Spleen (tissue), 13 donors: ENCODE results near the gene RNF114. TPM values are rescaled to one million over a fixed set of nuclear protein-coding genes. Genes with fewer than 3 reads are reported as not detected.
A peak's percentile ranks its signal among the peaks of the same experiment; 100 is the strongest.

Source experiments
- DNase-seq: peaks from one replicate; pipeline ENCODE4 v3.0.0-alpha.2; 2020
- H3K27ac ChIP-seq, 8 donors: fragments of 200-600 bp; sonication (generic) in 7 of 8; 1 replicate in 4 of 8; 2 replicates in 4 of 8; pipeline versions ENCODE4 v1.5.0 to v1.8.0; 2016 to 2021; ENCODE audit warnings: inconsistent platforms in 4 of 8, mild to moderate bottlenecking in 4 of 8, moderate library complexity in 1 of 8
- H3K27me3 ChIP-seq, 7 donors: fragments of 200-600 bp; sonication (generic) in 6 of 7; replicated peaks in 1 of 7; 1 replicate in 4 of 7; 2 replicates in 3 of 7; pipeline versions ENCODE4 v1.5.0 to v1.8.0; 2016 to 2021; ENCODE audit warnings: inconsistent platforms in 3 of 7, mild to moderate bottlenecking in 1 of 7
- H3K36me3 ChIP-seq, 6 donors: fragments of 200-600 bp; sonication (generic) in 5 of 6; 1 replicate in 4 of 6; 2 replicates in 2 of 6; pipeline versions ENCODE4 v1.5.0 to v1.8.0; 2016 to 2021; ENCODE audit warnings: inconsistent platforms in 2 of 6
- H3K4me1 ChIP-seq, 6 donors: fragments of 200-600 bp; sonication (generic) in 5 of 6; 1 replicate in 3 of 6; 2 replicates in 3 of 6; pipeline versions ENCODE4 v1.5.0 to v1.8.0; 2016 to 2021; ENCODE audit warnings: inconsistent platforms in 3 of 6
- H3K4me3 ChIP-seq, 8 donors: fragments of 200-600 bp; sonication (generic) in 7 of 8; 1 replicate in 4 of 8; 2 replicates in 4 of 8; pipeline versions ENCODE4 v1.5.0 to v1.8.0; 2016 to 2021; ENCODE audit warnings: inconsistent platforms in 4 of 8, mild to moderate bottlenecking in 4 of 8, moderate library complexity in 2 of 8
- H3K9me3 ChIP-seq, 8 donors: fragments of 200-600 bp; sonication (generic) in 7 of 8; 1 replicate in 4 of 8; 2 replicates in 4 of 8; pipeline versions ENCODE4 v1.5.0 to v1.8.0; 2016 to 2021; ENCODE audit warnings: inconsistent platforms in 4 of 8
- POLR2A ChIP-seq, 3 donors: fragments of 450-650 bp; IDR thresholded peaks; one replicate each; pipeline ENCODE4 v1.5.1; 2017; ENCODE audit warnings: antibody characterized with exemption in 3 of 3, mild to moderate bottlenecking in 1 of 3
- POLR2AphosphoS5 ChIP-seq, 3 donors: sonication (generic); formaldehyde crosslinking; IDR thresholded peaks; one replicate each; pipeline ENCODE4 v1.5.1; 2017; ENCODE audit warnings: antibody characterized with exemption in 3 of 3
- WGBS, 5 donors: extraction: QIAGEN DNeasy Blood & Tissue Kit in 3 of 5; methylation state at CpG; one replicate each; pipeline versions ENCODE4 v1.1.5 to v1.1.7; 2013 to 2018; 5-methylcytosine and 5-hydroxymethylcytosine counted together
- intact Hi-C: fragments of 100-400 bp; cut with DNase I; formaldehyde crosslinking; loops from one replicate; pipeline ENCODE4 v1.15.0; 2023; ENCODE audit warnings: low total_unique reads
- long read RNA-seq, 2 donors: transcript quantifications; one replicate each; lab custom pipeline, GENCODE V29; 2026
- polyA plus RNA-seq, 3 donors: library from polyadenylated mRNA; stranded (reverse); fragments of 200-250 nt; gene quantifications; one replicate each; pipeline ENCODE4 v1.2.1, GENCODE V29; 2013
- total RNA-seq, 7 donors: library from RNA; depleted of rRNA in 3 of 7; stranded (reverse); fragments of >200 nt in 3 of 7; fragmentation: NEBNext Ultra II Directional in 4 of 7; extraction: Animal tissue kit (Norgen Biotek cat#: 25700) in 4 of 7; gene quantifications; one replicate each; pipeline versions ENCODE4 v1.1.0 to v1.2.1, GENCODE V29; 2016 to 2021
- TF ChIP-seq, protein P1 (sequence below), 11 experiments: fragments of 200-600 bp in 7 of 11; fragments of 450-650 bp in 4 of 11; sonication (generic) in 4 of 11; IDR thresholded peaks in 8 of 11; conservative IDR thresholded peaks in 3 of 11; 1 replicate in 7 of 11; 2 replicates in 4 of 11; pipeline versions ENCODE4 v1.4.0 to v1.8.0; 2016 to 2021; ENCODE audit warnings: antibody characterized with exemption in 11 of 11, inconsistent platforms in 4 of 11, mild to moderate bottlenecking in 1 of 11
- donor health status: healthy with polysubstance abuse.
- donor health status: DM: no; HTN: no; CAD: no; lungs with moderate emphysema.
- donor health status: DM: no; HTN: no; CAD: no.
- donor health status: Bipolar disorder and iron deficiency.
- donor health status: healthy.
- donor health status: DM: no; HTN: no; CAD: no.
- donor health status: DM: yes; HTN: yes; CAD: no.

RNF114 gene, protein sequence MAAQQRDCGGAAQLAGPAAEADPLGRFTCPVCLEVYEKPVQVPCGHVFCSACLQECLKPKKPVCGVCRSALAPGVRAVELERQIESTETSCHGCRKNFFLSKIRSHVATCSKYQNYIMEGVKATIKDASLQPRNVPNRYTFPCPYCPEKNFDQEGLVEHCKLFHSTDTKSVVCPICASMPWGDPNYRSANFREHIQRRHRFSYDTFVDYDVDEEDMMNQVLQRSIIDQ
- 100 to 1,000 TPM in 6 of 7 donors, 10 to 100 TPM in 1; 96.5 to 246 (median 113) TPM for total RNA-seq
- polyA plus RNA-seq: 10 to 100 TPM; 35.5 to 62.0 (median 37.6) TPM
- long read RNA-seq, donor 1, transcript RNF114-201 (6 exons, 2,503 nt): major isoform, 25 of 36 reads
- long read RNA-seq, donor 1, partial matches to known transcripts: 5 of 36 reads
- long read RNA-seq, donor 1, other reads (novel, unspliced or antisense): 0 of 36 reads
- long read RNA-seq, donor 2, transcript RNF114-201 (6 exons, 2,503 nt): major isoform, 16 of 22 reads
- long read RNA-seq, donor 2, partial matches to known transcripts: 0 of 22 reads
- long read RNA-seq, donor 2, other reads (novel, unspliced or antisense): 0 of 22 reads

DNA sequence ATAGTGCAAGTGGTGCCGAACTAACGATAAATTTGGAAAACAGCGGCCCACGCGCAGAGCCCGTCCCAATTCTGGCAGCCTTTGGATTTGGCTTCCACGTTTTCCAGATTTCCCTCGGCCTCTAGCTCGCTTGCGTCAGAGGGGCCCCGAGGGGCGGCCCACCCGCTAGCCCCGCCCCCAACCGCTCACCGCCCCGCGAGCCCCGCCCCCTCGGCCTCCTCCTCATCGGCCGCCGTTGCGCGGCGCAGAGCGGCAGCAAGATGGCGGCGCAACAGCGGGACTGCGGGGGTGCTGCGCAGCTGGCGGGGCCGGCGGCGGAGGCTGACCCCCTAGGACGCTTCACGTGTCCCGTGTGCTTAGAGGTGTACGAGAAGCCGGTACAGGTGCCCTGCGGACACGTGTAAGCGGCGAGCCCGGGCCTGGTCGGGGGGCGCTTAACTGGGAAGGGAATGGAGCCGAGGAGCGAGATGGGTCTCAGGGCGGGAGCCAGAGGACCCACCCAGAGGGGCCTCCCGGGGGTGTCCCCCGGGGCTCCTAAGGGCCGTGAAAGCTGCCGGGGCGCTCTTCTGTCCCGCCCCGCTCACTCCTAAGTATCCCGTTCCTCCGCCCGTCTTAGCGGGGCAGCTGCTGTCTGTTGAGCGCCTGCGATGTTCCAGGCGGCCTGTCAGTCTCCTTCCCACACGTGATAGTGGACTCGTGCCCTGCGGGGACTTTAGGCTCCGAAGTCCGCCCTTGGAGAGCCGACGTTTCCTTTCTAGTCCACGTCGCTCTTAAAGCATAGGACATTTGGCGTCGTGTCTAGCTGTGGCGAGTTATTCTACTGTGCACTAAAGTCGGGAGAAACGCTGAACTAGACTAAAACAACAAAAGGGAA, at the start of gene RNF114:
TSS of gene RNF114 (plus strand) at position 245 of the 874 bp plus-strand sequence. CDS start at position 261, 16 bp downstream.
- Histone ChIP-seq H3K4me3 (peak within 1 kb of the TSS; percentile 87 to 100 (median 98)), H3K27me3 (no peaks in the 10 kb centered on the region), H3K9me3 (no peaks in the 10 kb centered on the region), H3K4me1 (peaks cover 27 to 68% (median 56%) of the 10 kb centered on the region in 6 donors), H3K27ac (peak within 1 kb of the TSS; percentile 85 to 98 (median 95)), H3K36me3 (peaks cover 0 to 28% (median 10%) of the 10 kb centered on the region in 6 donors)
- WGBS, 5 donors: 0% methylated on average over 31 to 79 of the region's 79 CpGs
- TF ChIP-seq POLR2A (IDR thresholded peaks at IDR 0.05): peak; percentile 60 to 93 (median 74)
- TF ChIP-seq POLR2AphosphoS5 (IDR thresholded peaks at IDR 0.05): peak; percentile 98 to 99 (median 99)
- TF ChIP-seq, protein P1, sequence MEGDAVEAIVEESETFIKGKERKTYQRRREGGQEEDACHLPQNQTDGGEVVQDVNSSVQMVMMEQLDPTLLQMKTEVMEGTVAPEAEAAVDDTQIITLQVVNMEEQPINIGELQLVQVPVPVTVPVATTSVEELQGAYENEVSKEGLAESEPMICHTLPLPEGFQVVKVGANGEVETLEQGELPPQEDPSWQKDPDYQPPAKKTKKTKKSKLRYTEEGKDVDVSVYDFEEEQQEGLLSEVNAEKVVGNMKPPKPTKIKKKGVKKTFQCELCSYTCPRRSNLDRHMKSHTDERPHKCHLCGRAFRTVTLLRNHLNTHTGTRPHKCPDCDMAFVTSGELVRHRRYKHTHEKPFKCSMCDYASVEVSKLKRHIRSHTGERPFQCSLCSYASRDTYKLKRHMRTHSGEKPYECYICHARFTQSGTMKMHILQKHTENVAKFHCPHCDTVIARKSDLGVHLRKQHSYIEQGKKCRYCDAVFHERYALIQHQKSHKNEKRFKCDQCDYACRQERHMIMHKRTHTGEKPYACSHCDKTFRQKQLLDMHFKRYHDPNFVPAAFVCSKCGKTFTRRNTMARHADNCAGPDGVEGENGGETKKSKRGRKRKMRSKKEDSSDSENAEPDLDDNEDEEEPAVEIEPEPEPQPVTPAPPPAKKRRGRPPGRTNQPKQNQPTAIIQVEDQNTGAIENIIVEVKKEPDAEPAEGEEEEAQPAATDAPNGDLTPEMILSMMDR (IDR thresholded peaks at IDR 0.05 in 8 of 11, conservative IDR thresholded peaks at IDR 0.05 in 3 of 11): peak in 5 of 11 experiments; percentile 7 to 50 (median 20)
- peak; percentile 97 for DNase-seq
- intact Hi-C loops: no loop called here

DNA sequence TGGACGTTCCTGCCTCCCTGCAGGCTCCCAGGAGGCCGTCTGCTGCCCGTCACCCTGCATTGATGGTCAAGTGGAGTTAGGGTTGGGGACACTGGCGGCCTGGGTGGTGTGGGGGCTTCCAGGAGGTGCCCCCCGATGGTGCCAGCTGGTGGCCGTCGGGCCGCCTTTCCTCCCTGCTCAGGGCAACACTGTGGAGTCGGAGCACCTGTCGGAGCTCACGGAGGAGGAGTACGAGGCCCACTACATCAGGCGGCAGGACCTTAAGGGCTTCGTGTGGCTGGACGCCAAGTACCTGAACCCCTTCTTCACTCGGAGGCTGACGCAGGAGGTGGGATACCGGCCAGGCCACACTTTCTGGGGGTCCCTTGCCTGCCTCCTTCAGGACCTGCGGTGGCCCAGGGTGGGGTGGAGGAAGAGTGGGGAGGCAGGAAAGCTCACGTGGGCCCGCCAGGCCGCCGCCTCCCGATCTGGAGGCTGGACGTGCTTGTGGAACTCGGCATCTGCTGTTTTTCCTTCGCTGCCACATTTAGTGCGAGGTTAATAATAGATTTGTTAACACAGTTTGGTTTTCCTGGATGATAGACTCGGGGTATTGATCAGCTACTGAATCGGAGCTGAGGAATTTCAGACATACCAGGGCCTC, 49.5 kb upstream of the RNF114 start:
- Histone ChIP-seq H3K9me3 (no peaks in the 10 kb centered on the region), H3K36me3 (peaks cover 3 to 87% (median 50%) of the 10 kb centered on the region in 6 donors), H3K4me1 (peaks cover 16 to 58% (median 48%) of the 10 kb centered on the region in 6 donors), H3K27ac (peak overlapping the region; percentile 54 to 93 (median 84)), H3K27me3 (no peaks in the 10 kb centered on the region), H3K4me3 (no peak overlapping the region)
- intact Hi-C loops: no loop called here
- WGBS, 5 donors: 78 to 84% (median 81%) methylated on average over 16 to 30 of the region's 30 CpGs
- DNase-seq: no peak
- TF ChIP-seq POLR2A (IDR thresholded peaks at IDR 0.05) (no peak), POLR2AphosphoS5 (IDR thresholded peaks at IDR 0.05) (no peak)

GRCh38 chr20:49887251-49888211, 48.7 kb upstream of the RNF114 start:
- DNase-seq: peak; percentile 83
- intact Hi-C loops: no loop called here
- Histone ChIP-seq H3K27me3 (no peaks in the 10 kb centered on the region), H3K4me1 (peaks cover 22 to 66% (median 56%) of the 10 kb centered on the region in 6 donors), H3K4me3 (no peak overlapping the region), H3K9me3 (no peaks in the 10 kb centered on the region), H3K27ac (peak overlapping the region; percentile 54 to 93 (median 84)), H3K36me3 (peaks cover 3 to 79% (median 43%) of the 10 kb centered on the region in 6 donors)
- TF ChIP-seq POLR2A (IDR thresholded peaks at IDR 0.05) (no peak), POLR2AphosphoS5 (IDR thresholded peaks at IDR 0.05) (peak; percentile 78 to 84 (median 83))
- WGBS, 5 donors: 70 to 83% (median 79%) methylated on average over 21 to 32 of the region's 32 CpGs
